ENCODE measurements around the gene LPIN1.

GRCh38 chr2:11805920-11806319 is 59.5 kb downstream of the LPIN1 start:
- TF ChIP-seq EP300 (IDR thresholded peaks at IDR 0.05) (no peak), POLR2A (IDR thresholded peaks at IDR 0.05; ENCODE audit: low read depth) (no peak)

Data from esophagus muscularis mucosa (tissue), 2 donors.